22Rv1 (cell line): ENCODE results near the gene S100PBP.

Experiments
- H3K27ac ChIP-seq: fragments of 450-650 bp; 2 replicates; pipeline ENCODE4 v1.5.1; 2017
- ZFX ChIP-seq: fragments of 450-650 bp; IDR thresholded peaks from 2 replicates; pipeline ENCODE4 v1.6.1; 2017; ENCODE audit warnings: antibody characterized with exemption, borderline replicate concordance
- TF ChIP-seq, protein P1 (sequence below): fragments of 450-650 bp; IDR thresholded peaks from 2 replicates; pipeline ENCODE4 v1.5.1; 2017; ENCODE audit warnings: mild to moderate bottlenecking

Gene S100PBP

DNA sequence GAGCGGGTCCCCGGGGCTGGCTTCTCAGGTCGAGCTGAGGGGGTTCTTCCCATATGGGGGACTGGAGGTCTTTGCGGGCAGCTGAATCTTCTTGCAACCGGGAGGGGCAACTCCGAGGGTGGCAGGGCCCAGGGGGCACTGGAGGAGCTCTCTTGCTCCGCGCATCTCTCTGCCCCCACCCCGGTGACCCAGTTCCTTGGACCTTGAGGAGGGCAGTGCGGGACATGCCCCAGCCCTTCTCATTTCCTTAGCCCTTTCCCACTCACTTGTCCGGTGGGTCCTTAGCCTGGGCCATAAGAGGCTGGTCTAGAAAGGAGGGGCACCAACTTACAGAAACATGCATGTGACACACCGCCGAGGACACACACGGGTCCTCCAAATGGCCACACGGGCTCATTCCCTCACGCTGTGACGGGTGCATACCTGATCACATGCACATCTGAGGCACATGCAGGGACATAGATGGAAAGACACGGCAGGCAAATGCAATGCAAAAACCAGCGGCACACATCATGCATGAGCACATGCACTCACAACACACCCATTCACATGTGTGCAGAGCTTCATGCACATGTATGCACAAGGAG, 69.5 kb downstream of the S100PBP start:
- no peak overlapping the region for H3K27ac ChIP-seq
- TF ChIP-seq, protein P1, sequence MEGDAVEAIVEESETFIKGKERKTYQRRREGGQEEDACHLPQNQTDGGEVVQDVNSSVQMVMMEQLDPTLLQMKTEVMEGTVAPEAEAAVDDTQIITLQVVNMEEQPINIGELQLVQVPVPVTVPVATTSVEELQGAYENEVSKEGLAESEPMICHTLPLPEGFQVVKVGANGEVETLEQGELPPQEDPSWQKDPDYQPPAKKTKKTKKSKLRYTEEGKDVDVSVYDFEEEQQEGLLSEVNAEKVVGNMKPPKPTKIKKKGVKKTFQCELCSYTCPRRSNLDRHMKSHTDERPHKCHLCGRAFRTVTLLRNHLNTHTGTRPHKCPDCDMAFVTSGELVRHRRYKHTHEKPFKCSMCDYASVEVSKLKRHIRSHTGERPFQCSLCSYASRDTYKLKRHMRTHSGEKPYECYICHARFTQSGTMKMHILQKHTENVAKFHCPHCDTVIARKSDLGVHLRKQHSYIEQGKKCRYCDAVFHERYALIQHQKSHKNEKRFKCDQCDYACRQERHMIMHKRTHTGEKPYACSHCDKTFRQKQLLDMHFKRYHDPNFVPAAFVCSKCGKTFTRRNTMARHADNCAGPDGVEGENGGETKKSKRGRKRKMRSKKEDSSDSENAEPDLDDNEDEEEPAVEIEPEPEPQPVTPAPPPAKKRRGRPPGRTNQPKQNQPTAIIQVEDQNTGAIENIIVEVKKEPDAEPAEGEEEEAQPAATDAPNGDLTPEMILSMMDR: peak; percentile 47
- TF ChIP-seq ZFX: no peak

DNA sequence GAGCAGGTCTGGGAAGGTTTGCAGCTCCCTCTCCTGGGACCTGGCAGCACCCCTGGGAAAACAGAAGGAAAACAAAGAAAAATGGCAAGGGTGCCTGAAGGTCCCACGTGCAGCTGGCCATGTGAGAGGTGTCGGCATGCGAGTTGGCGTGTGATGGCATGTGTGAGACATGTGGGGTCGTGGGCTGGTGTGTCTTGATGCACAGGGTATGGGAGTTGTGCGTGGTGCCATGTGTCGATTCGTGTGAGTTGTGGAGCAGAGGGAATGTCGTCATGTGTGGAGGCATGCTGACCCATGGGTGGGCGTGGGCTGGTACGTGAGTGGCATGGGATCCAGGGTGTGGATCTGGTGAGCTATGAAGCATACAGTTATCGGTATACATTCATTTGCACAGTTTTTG, 70.2 kb downstream of the S100PBP start:
- no peak overlapping the region for H3K27ac ChIP-seq
- no peak for TF ChIP-seq ZFX
- TF ChIP-seq, protein P1: no peak

DNA sequence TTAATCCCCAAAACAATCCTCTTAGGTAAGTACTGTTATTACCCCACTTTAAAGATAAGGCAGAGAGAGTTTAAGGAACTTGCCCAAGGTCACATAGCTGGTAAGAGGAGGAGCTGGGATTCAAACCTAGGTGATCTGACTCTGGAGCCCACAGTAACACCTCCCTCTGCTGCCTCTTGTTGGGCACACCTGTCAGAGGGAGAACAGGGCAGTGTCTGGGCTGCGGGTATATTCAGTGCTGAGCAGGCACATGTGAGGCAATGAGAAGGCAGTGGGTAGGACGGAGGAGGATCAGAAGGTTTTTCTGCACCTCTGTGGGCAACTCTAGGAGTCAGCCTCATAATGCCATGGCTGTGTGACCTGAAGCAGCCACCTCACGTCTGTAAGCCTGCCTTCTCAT, 70.7 kb downstream of the S100PBP start:
- no peak overlapping the region for H3K27ac ChIP-seq
- TF ChIP-seq, protein P1: no peak
- no peak for TF ChIP-seq ZFX

DNA sequence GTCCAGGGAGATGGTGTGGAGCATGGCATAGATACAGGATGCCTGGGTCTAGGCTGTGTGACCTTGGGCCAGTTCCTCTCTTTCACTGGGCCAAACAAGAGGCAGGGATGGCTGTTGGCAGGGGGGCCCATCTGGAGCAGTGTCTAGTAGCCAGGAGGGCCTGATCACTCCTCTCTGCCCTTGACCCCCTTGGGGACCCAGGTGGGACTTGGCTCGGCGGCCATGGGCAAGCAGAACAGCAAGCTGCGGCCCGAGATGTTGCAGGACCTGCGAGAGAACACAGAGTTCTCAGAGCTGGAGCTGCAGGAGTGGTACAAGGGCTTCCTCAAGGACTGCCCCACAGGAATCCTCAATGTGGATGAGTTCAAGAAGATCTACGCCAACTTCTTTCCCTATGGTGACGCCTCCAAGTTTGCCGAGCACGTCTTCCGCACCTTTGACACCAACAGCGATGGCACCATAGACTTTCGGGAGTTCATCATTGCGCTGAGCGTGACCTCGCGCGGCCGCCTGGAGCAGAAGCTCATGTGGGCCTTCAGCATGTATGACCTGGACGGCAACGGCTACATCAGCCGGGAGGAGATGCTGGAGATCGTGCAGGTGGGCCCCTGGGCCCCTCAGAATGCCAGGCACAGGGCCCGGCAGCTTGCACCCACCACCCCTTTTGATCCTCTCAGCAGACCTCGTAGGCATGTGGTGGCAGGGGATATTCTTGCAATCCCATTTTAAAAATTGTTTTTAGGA, 71.4 kb downstream of the S100PBP start:
- no peak overlapping the region for H3K27ac ChIP-seq
- TF ChIP-seq, protein P1: no peak
- no peak for TF ChIP-seq ZFX

DNA sequence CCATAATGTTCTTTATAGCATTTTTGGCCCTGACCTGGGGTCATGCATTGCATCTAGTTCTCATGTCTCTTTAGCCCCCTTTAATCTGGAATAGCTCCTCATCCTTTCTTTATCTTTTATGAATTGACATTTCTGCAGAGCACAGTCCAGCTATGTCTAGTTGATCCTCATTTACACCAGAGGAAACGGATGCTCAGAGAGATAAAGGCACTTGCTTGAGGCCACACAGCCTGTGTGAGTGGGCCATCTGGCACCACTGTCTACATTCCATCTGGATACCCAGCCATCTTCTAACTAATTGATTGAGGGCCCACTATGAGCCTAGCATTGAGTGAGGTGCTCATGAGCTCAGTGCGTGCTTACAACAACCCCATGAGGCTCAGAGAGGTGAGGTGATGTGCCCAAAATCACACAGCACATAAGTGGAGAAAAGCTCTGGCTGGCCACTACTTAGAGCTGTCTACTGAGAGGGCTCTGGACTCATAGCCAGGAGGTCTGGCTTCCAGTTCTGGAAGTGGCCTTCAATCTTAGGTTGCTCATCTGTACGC, 72.4 kb downstream of the S100PBP start:
- TF ChIP-seq, protein P1: no peak
- no peak for TF ChIP-seq ZFX
- H3K27ac ChIP-seq: no peak overlapping the region

DNA sequence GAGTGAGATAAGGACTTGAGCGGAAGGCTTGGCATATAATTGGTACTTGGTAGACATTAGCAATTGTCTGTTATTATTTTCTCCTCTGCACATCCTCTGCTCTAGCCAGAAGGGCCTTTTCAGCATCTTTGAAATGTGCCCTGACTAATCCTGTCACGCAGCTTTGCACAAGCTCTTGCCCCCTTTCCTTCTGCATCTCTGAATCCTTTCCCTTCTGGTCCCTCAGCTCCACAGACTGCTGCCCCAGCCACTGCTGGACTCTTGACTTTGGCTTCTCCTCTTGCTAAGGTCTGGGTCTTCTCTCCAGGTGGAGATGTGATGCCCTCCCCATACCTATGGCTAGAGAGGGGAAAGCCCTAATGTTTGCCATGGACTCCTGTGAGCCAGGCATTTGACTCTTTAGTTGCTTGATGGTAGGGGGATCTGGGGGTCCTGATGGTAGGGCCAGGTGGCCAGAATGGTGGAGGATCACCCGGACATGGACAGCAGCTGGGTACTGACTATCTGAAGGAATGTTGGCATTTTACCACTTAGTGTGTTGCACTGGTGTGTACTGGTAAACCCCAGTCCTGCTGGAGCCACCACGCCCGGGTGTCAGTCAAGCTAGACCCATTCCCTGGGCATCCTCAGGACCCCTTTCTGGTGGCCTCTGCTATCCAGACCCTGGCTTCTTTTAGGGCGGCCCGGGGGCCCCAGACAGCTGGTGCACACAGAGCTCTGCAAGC, 73.2 kb downstream of the S100PBP start:
- H3K27ac ChIP-seq: no peak overlapping the region
- TF ChIP-seq ZFX: no peak
- TF ChIP-seq, protein P1: no peak
